ENCODE data around the gene ADGRV1.

The ADGRV1 gene

GRCh38 chr5:90897618-90898017 lies 339.0 kb downstream of the ADGRV1 start:
- H3K36me3 ChIP-seq (ENCODE audit: insufficient read depth, low read length): no peaks in the 10 kb centered on the region
- H3K9ac ChIP-seq (ENCODE audit: insufficient read length): no peak overlapping the region
- DNase-seq (ENCODE audit: low read depth, low spot score): no peak
- no peak overlapping the region for H3K27ac ChIP-seq
- H3K9me3 ChIP-seq (ENCODE audit: low read depth, low read length): no peaks in the 10 kb centered on the region
- H3K4me3 ChIP-seq: no peak overlapping the region
- TF ChIP-seq EZH2 (IDR thresholded peaks at IDR 0.05) (no peak), FOXP2 (optimal IDR thresholded peaks at IDR 0.05; ENCODE audit: control extremely low read depth, extremely low read length, insufficient read depth) (no peak)

- no peak overlapping the region for H3K4me3 ChIP-seq
- no peaks in the 10 kb centered on the region for H3K9me3 ChIP-seq (ENCODE audit: low read depth, low read length)
- H3K9ac ChIP-seq (ENCODE audit: insufficient read length): no peak overlapping the region
- no peak overlapping the region for H3K27ac ChIP-seq
- DNase-seq (ENCODE audit: low read depth, low spot score): no peak
- TF ChIP-seq POLR2AphosphoS5 (IDR thresholded peaks at IDR 0.05; ENCODE audit: borderline replicate concordance, low read depth, low read length) (no peak), EZH2 (IDR thresholded peaks at IDR 0.05) (no peak), FOXP2 (optimal IDR thresholded peaks at IDR 0.05; ENCODE audit: control extremely low read depth, extremely low read length, insufficient read depth) (no peak)
- H3K36me3 ChIP-seq (ENCODE audit: insufficient read depth, low read length): no peaks in the 10 kb centered on the region
Observed at GRCh38 chr5:90898326-90899013, 339.9 kb downstream of the ADGRV1 start.

GRCh38 chr5:90899014-90899604 lies 340.5 kb downstream of the ADGRV1 start:
- no peak overlapping the region for H3K27ac ChIP-seq
- TF ChIP-seq POLR2AphosphoS5 (IDR thresholded peaks at IDR 0.05; ENCODE audit: borderline replicate concordance, low read depth, low read length) (no peak), FOXP2 (optimal IDR thresholded peaks at IDR 0.05; ENCODE audit: control extremely low read depth, extremely low read length, insufficient read depth) (no peak), EZH2 (IDR thresholded peaks at IDR 0.05) (no peak)
- no peak overlapping the region for H3K9ac ChIP-seq (ENCODE audit: insufficient read length)
- H3K9me3 ChIP-seq (ENCODE audit: low read depth, low read length): no peaks in the 10 kb centered on the region
- H3K36me3 ChIP-seq (ENCODE audit: insufficient read depth, low read length): no peaks in the 10 kb centered on the region
- DNase-seq (ENCODE audit: low read depth, low spot score): no peak
- no peak overlapping the region for H3K4me3 ChIP-seq

GRCh38 chr5:90901261-90901660 lies 342.7 kb downstream of the ADGRV1 start:
- no peak overlapping the region for H3K4me3 ChIP-seq
- TF ChIP-seq POLR2AphosphoS5 (IDR thresholded peaks at IDR 0.05; ENCODE audit: borderline replicate concordance, low read depth, low read length): no peak
- no peak for TF ChIP-seq EZH2 (IDR thresholded peaks at IDR 0.05)
- no peaks in the 10 kb centered on the region for H3K9me3 ChIP-seq (ENCODE audit: low read depth, low read length)
- no peak for DNase-seq (ENCODE audit: low read depth, low spot score)
- H3K36me3 ChIP-seq (ENCODE audit: insufficient read depth, low read length): no peaks in the 10 kb centered on the region
- H3K9ac ChIP-seq (ENCODE audit: insufficient read length): no peak overlapping the region
- H3K27ac ChIP-seq: no peak overlapping the region

GRCh38 chr5:90902170-90902569 lies 343.6 kb downstream of the ADGRV1 start:
- TF ChIP-seq POLR2AphosphoS5 (IDR thresholded peaks at IDR 0.05; ENCODE audit: borderline replicate concordance, low read depth, low read length) (no peak), FOXP2 (optimal IDR thresholded peaks at IDR 0.05; ENCODE audit: control extremely low read depth, extremely low read length, insufficient read depth) (no peak), EZH2 (IDR thresholded peaks at IDR 0.05) (no peak)
- H3K9ac ChIP-seq (ENCODE audit: insufficient read length): no peak overlapping the region
- no peak overlapping the region for H3K27ac ChIP-seq
- H3K9me3 ChIP-seq (ENCODE audit: low read depth, low read length): no peaks in the 10 kb centered on the region
- H3K4me3 ChIP-seq: no peak overlapping the region
- no peak for DNase-seq (ENCODE audit: low read depth, low spot score)
- no peaks in the 10 kb centered on the region for H3K36me3 ChIP-seq (ENCODE audit: insufficient read depth, low read length)

- no peak overlapping the region for H3K9ac ChIP-seq (ENCODE audit: insufficient read length)
- peak; percentile 67 for DNase-seq (ENCODE audit: low read depth, low spot score)
- H3K4me3 ChIP-seq: no peak overlapping the region; the same call in 1 of the 2 replicates
- H3K27ac ChIP-seq: no peak overlapping the region; the same call in 1 of the 2 replicates
- H3K9me3 ChIP-seq (ENCODE audit: low read depth, low read length): no peaks in the 10 kb centered on the region
- no peak for TF ChIP-seq EZH2 (IDR thresholded peaks at IDR 0.05)
- TF ChIP-seq FOXP2 (optimal IDR thresholded peaks at IDR 0.05; ENCODE audit: control extremely low read depth, extremely low read length, insufficient read depth): no peak
- peak; percentile 43; the same call in 1 of the 2 replicates for TF ChIP-seq POLR2AphosphoS5 (IDR thresholded peaks at IDR 0.05; ENCODE audit: borderline replicate concordance, low read depth, low read length)
- H3K36me3 ChIP-seq (ENCODE audit: insufficient read depth, low read length): no peaks in the 10 kb centered on the region
Observed at GRCh38 chr5:90902651-90903386, 344.2 kb downstream of the ADGRV1 start.

- DNase-seq (ENCODE audit: low read depth, low spot score): no peak
- no peak overlapping the region for H3K4me3 ChIP-seq
- no peak for TF ChIP-seq FOXP2 (optimal IDR thresholded peaks at IDR 0.05; ENCODE audit: control extremely low read depth, extremely low read length, insufficient read depth)
- no peak for TF ChIP-seq POLR2AphosphoS5 (IDR thresholded peaks at IDR 0.05; ENCODE audit: borderline replicate concordance, low read depth, low read length)
- no peak for TF ChIP-seq EZH2 (IDR thresholded peaks at IDR 0.05)
- no peaks in the 10 kb centered on the region for H3K36me3 ChIP-seq (ENCODE audit: insufficient read depth, low read length)
- H3K9ac ChIP-seq (ENCODE audit: insufficient read length): no peak overlapping the region
- no peaks in the 10 kb centered on the region for H3K9me3 ChIP-seq (ENCODE audit: low read depth, low read length)
- no peak overlapping the region for H3K27ac ChIP-seq
Observed at GRCh38 chr5:90909101-90909503, 350.5 kb downstream of the ADGRV1 start.

GRCh38 chr5:90909940-90910339 lies 351.3 kb downstream of the ADGRV1 start:
- no peaks in the 10 kb centered on the region for H3K9me3 ChIP-seq (ENCODE audit: low read depth, low read length)
- TF ChIP-seq EZH2 (IDR thresholded peaks at IDR 0.05) (no peak), POLR2AphosphoS5 (IDR thresholded peaks at IDR 0.05; ENCODE audit: borderline replicate concordance, low read depth, low read length) (no peak), FOXP2 (optimal IDR thresholded peaks at IDR 0.05; ENCODE audit: control extremely low read depth, extremely low read length, insufficient read depth) (no peak)
- H3K9ac ChIP-seq (ENCODE audit: insufficient read length): no peak overlapping the region
- no peaks in the 10 kb centered on the region for H3K36me3 ChIP-seq (ENCODE audit: insufficient read depth, low read length)
- no peak for DNase-seq (ENCODE audit: low read depth, low spot score)
- no peak overlapping the region for H3K4me3 ChIP-seq
- H3K27ac ChIP-seq: no peak overlapping the region

Measured in SK-N-MC (cell line).